Transverse colon (tissue), 4 donors: ENCODE results near the gene GOLGA1.
"Not testable (repeated sequence)": the region's sequence is repeated elsewhere in the genome, so short reads cannot be mapped to it uniquely, and the experiment has no call there.

Experiments
- CTCF ChIP-seq, 5 experiments: fragments of 200-600 bp in 3 of 5; fragments of 450-650 bp in 2 of 5; sonication (generic) in 3 of 5; IDR thresholded peaks; 1 replicate in 2 of 5; 2 replicates in 3 of 5; pipeline ENCODE4 v1.5.1; 2016 to 2017; ENCODE audit warnings: antibody characterized with exemption in 5 of 5, inconsistent platforms in 3 of 5, mild to moderate bottlenecking in 2 of 5, moderate library complexity in 1 of 5
- EP300 ChIP-seq: sonication (generic); formaldehyde crosslinking; IDR thresholded peaks from one replicate; pipeline ENCODE4 v1.6.1; 2017; ENCODE audit warnings: antibody characterized with exemption, low read depth
- POLR2A ChIP-seq: fragments of 450-650 bp; IDR thresholded peaks from one replicate; pipeline ENCODE4 v1.6.1; 2016; ENCODE audit warnings: antibody characterized with exemption, mild to moderate bottlenecking, moderate library complexity
- POLR2AphosphoS5 ChIP-seq, 3 donors: sonication (generic); formaldehyde crosslinking; IDR thresholded peaks; one replicate each; pipeline ENCODE4 v1.6.1; 2016; ENCODE audit warnings: antibody characterized with exemption in 3 of 3

- TF ChIP-seq CTCF (IDR thresholded peaks at IDR 0.05); POLR2AphosphoS5 (IDR thresholded peaks at IDR 0.05); POLR2A; EP300: not testable (repeated sequence)
Observed at GRCh38 chr9:124959671-124960408, 19.0 kb upstream of the GOLGA1 start.
